Measurements from ENCODE around the gene TRAF3. TPM values are rescaled to one million over a fixed set of nuclear protein-coding genes. Genes with fewer than 3 reads are reported as not detected.
"Not testable (repeated sequence)": the region's sequence is repeated elsewhere in the genome, so short reads cannot be mapped to it uniquely, and the experiment has no call there.

The TRAF3 gene
- total RNA-seq, 1 donor from 2014 or later, result 14.0 TPM

DNA sequence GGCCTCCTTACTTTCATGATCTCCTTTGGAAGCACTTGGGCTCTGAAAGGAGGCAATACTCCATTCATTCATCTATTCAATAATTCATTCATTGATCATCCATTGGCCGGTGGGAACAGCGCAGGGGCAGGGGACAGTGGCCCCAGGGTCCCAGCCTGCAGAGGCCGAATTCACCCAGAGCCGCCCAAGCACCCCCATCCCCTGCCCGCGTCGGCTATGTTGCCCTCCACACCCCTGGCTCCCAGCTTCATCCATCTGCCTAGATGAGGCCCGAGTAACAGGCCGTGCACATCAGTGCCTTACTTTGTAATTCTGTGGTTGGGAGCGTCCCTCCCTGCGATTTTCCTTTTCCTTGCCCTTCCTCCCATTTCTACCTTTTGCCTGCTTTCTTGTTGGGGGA is 148.4 kb downstream of the TRAF3 start:
- Histone ChIP-seq H3K4me3 (no peak overlapping the region), H3K36me3 (no peaks in the 10 kb centered on the region), H3K27ac (no peak overlapping the region), H3K9me3 (no peaks in the 10 kb centered on the region), H3K4me1 (peaks cover 47% of the 10 kb centered on the region), H3K27me3 (no peaks in the 10 kb centered on the region)
- TF ChIP-seq POLR2AphosphoS5 (IDR thresholded peaks at IDR 0.05; ENCODE audit: insufficient read depth in 1 of 2, low read depth in 1 of 2), result no peak
- TF ChIP-seq POLR2A (IDR thresholded peaks at IDR 0.05), result no peak
- TF ChIP-seq, protein P1, sequence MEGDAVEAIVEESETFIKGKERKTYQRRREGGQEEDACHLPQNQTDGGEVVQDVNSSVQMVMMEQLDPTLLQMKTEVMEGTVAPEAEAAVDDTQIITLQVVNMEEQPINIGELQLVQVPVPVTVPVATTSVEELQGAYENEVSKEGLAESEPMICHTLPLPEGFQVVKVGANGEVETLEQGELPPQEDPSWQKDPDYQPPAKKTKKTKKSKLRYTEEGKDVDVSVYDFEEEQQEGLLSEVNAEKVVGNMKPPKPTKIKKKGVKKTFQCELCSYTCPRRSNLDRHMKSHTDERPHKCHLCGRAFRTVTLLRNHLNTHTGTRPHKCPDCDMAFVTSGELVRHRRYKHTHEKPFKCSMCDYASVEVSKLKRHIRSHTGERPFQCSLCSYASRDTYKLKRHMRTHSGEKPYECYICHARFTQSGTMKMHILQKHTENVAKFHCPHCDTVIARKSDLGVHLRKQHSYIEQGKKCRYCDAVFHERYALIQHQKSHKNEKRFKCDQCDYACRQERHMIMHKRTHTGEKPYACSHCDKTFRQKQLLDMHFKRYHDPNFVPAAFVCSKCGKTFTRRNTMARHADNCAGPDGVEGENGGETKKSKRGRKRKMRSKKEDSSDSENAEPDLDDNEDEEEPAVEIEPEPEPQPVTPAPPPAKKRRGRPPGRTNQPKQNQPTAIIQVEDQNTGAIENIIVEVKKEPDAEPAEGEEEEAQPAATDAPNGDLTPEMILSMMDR (IDR thresholded peaks at IDR 0.05), result no peak
- no peak for DNase-seq (ENCODE audit: extremely low spot score in 2 of 2)
- intact Hi-C loops (cut with DNase I), result loop anchor here (10.0 kb wide), 1 partner anchor 231 kb away; no protein-coding TSS in a partner anchor

DNA sequence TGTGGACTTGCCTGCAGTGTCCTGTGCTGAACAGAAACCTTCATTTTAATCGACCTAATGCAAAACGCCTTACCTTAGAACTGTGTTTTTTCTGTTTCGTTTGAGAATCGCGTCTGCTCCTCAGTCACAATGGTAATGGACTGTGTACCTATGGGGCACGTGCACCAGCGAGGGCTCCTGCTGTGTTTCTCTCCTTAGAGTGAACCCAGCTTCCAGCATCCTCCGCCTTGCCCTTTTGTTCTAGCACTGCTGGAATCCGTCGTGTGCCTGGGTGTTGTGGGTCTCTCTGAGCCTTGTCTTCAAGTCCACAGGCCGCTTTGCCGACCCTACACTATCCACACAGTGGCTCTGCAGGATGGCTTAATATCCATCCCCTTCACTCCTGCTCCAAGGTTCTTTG is 148.9 kb downstream of the TRAF3 start:
- no peaks in the 10 kb centered on the region for H3K36me3 ChIP-seq
- no peaks in the 10 kb centered on the region for H3K27me3 ChIP-seq
- intact Hi-C loops (cut with DNase I), result loop anchor here (10.0 kb wide), 1 partner anchor 231 kb away; no protein-coding TSS in a partner anchor
- no peaks in the 10 kb centered on the region for H3K9me3 ChIP-seq
- peaks cover 50% of the 10 kb centered on the region for H3K4me1 ChIP-seq
- H3K4me3 ChIP-seq, result no peak overlapping the region
- TF ChIP-seq POLR2AphosphoS5 (IDR thresholded peaks at IDR 0.05; ENCODE audit: insufficient read depth in 1 of 2, low read depth in 1 of 2) (no peak), POLR2A (IDR thresholded peaks at IDR 0.05) (no peak)
- TF ChIP-seq, protein P1 (IDR thresholded peaks at IDR 0.05), result no peak
- no peak for DNase-seq (ENCODE audit: extremely low spot score in 2 of 2)
- no peak overlapping the region for H3K27ac ChIP-seq

DNA sequence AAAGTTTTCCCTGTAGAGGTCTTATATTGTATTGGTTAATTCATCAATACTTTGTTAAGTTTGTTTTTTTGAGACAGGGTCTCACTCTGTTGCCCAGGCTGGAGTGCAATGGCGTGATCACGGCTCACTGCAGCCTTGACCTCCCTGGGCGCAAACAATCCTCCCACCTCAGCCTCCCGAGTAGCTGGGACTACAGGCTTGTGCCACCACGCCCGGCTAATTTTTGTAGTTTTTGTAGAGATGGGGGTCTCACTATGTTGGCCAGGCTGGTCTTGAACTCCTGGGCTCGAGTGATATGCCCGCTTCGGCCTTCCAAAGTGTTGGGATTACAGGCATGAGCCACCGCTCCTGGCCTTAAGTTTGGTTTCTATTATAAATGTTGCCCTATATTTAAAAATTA is 149.6 kb downstream of the TRAF3 start:
- not testable (repeated sequence) for H3K27me3 ChIP-seq; DNase-seq (ENCODE audit: extremely low spot score in 2 of 2); H3K27ac ChIP-seq; H3K9me3 ChIP-seq; H3K4me3 ChIP-seq; H3K36me3 ChIP-seq
- intact Hi-C loops (cut with DNase I), result loop anchor here (10.0 kb wide), 1 partner anchor 232 kb away; no protein-coding TSS in a partner anchor
- peaks cover 50% of the 10 kb centered on the region for H3K4me1 ChIP-seq

DNA sequence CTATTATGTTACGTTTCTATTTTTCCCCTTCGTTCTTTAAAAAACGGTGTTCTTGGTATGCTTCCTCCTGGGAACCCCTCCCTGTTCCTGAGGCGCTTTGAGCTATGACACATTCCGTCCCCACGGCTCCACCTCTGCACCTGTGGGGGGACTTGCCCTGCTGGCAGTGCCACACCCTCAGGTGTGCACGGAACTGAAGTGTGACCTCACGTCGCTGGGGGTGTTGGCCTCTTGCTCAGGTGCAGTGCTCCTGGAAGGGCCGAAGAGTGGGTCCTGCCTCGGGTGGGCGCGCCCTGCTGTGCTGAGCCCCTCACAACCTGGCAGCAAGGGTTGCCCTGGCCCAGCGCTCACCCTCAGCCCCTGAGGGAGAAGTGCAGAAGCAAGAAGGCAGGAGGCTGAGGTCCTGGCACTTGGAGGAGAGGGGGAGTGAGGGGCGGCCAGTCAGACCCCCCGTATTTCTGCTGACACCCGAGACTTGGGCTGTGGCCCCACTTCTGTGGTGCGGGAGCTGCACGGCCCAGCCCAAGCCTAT is 150.2 kb downstream of the TRAF3 start:
- intact Hi-C loops (cut with DNase I), result loop anchor here (10.0 kb wide), 1 partner anchor 233 kb away; no protein-coding TSS in a partner anchor
- H3K4me3 ChIP-seq, result peak overlapping the region; percentile 45 to 52
- peaks cover 50% of the 10 kb centered on the region for H3K4me1 ChIP-seq
- H3K27me3 ChIP-seq, result no peaks in the 10 kb centered on the region
- H3K9me3 ChIP-seq, result no peaks in the 10 kb centered on the region
- DNase-seq (ENCODE audit: extremely low spot score in 2 of 2), result no peak
- peaks cover 0 to 5% of the 10 kb centered on the region in 2 donors for H3K36me3 ChIP-seq
- peak overlapping the region; percentile 66 for H3K27ac ChIP-seq
- TF ChIP-seq, protein P1 (IDR thresholded peaks at IDR 0.05), result no peak
- TF ChIP-seq POLR2AphosphoS5 (IDR thresholded peaks at IDR 0.05; ENCODE audit: insufficient read depth in 1 of 2, low read depth in 1 of 2), result peak; percentile 16 to 52

DNA sequence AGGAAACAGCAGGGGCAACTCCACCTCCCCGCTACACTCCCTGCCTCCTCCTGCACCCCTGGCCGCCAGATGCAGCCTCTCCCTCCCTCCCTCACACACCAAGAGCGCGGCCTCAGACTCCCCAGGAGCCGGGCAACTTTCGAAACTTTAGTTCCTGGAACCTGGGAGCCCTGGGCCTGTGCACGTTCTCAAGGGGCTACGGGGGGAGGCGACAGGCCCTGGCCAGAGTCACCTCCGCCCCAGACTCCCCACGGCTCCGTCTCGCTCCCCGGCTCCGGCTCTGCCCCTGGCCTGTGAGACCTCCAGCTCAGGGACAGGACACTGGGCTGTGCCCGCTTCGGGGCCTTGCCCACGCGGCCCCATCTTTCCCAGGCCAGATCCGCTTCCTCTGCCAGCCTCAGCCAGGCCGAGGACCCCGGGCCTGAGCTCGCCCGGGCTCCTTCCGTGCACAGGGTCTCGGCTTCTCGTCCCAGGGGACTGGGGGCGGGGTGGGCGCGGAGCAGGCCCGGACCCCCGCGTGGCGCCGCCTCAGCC is 150.7 kb downstream of the TRAF3 start:
- no peak for DNase-seq (ENCODE audit: extremely low spot score in 2 of 2)
- no peak for TF ChIP-seq POLR2A (IDR thresholded peaks at IDR 0.05)
- TF ChIP-seq, protein P1 (IDR thresholded peaks at IDR 0.05), result no peak
- TF ChIP-seq POLR2AphosphoS5 (IDR thresholded peaks at IDR 0.05; ENCODE audit: insufficient read depth in 1 of 2, low read depth in 1 of 2), result no peak
- H3K9me3 ChIP-seq, result no peaks in the 10 kb centered on the region
- peak overlapping the region; percentile 45 to 52 for H3K4me3 ChIP-seq
- H3K27me3 ChIP-seq, result no peaks in the 10 kb centered on the region
- peaks cover 0 to 7% of the 10 kb centered on the region in 2 donors for H3K36me3 ChIP-seq
- H3K27ac ChIP-seq, result peak overlapping the region; percentile 66
- peaks cover 45% of the 10 kb centered on the region for H3K4me1 ChIP-seq
- intact Hi-C loops (cut with DNase I), result loop anchor here (10.0 kb wide), 1 partner anchor 233 kb away; no protein-coding TSS in a partner anchor
